GM18517 (cell line): ENCODE data around the gene RFX2.

Experiments used
- ATAC-seq: cut with Tn5 transposase; IDR thresholded peaks from one replicate; pipeline ENCODE4 v1.9.1; 2021; ENCODE audit warnings: mild to moderate bottlenecking, moderate library complexity; ENCODE audit not compliant: unreplicated experiment

Gene RFX2

GRCh38 chr19:5959260-5960004 is 150.9 kb downstream of the RFX2 start:
- ATAC-seq = no peak

GRCh38 chr19:5958851-5959122 is 151.5 kb downstream of the RFX2 start:
- no peak for ATAC-seq

- ATAC-seq = no peak
Observed at GRCh38 chr19:5958074-5958850, 152.0 kb downstream of the RFX2 start.

GRCh38 chr19:5957170-5957569 is 153.1 kb downstream of the RFX2 start:
- ATAC-seq = no peak

- no peak for ATAC-seq
Observed at GRCh38 chr19:5956728-5957127, 153.6 kb downstream of the RFX2 start.

GRCh38 chr19:5956323-5956722 is 154.0 kb downstream of the RFX2 start:
- no peak for ATAC-seq

- no peak for ATAC-seq
Observed at GRCh38 chr19:5955636-5955935, 154.7 kb downstream of the RFX2 start.

- no peak for ATAC-seq
Observed at GRCh38 chr19:5954293-5954692, 156.0 kb downstream of the RFX2 start.

GRCh38 chr19:5953680-5954213 is 156.6 kb downstream of the RFX2 start:
- ATAC-seq = no peak

- ATAC-seq = no peak
Observed at GRCh38 chr19:5953030-5953589, 157.2 kb downstream of the RFX2 start.

GRCh38 chr19:5952193-5953029 is 157.9 kb downstream of the RFX2 start:
- no peak for ATAC-seq

GRCh38 chr19:5951338-5951861 is 158.9 kb downstream of the RFX2 start:
- ATAC-seq = no peak

- ATAC-seq = no peak
Observed at GRCh38 chr19:5950741-5951140, 159.6 kb downstream of the RFX2 start.

- ATAC-seq = no peak
Observed at GRCh38 chr19:5949792-5950305, 160.5 kb downstream of the RFX2 start.

GRCh38 chr19:5948752-5949564 is 161.3 kb downstream of the RFX2 start:
- ATAC-seq = no peak

GRCh38 chr19:5947435-5947834 is 162.9 kb downstream of the RFX2 start:
- no peak for ATAC-seq

- no peak for ATAC-seq
Observed at GRCh38 chr19:5943623-5944022, 166.7 kb downstream of the RFX2 start.
